ENCODE results near the gene RIMBP2.

RIMBP2 gene

GRCh38 chr12:130460611-130461446 lies 255.3 kb downstream of the RIMBP2 start:
- DNase-seq (ENCODE audit: low spot score): no peak

GRCh38 chr12:130459916-130460315 lies 256.2 kb downstream of the RIMBP2 start:
- no peak for DNase-seq (ENCODE audit: low spot score)

GRCh38 chr12:130458341-130458740 lies 257.8 kb downstream of the RIMBP2 start:
- no peak for DNase-seq (ENCODE audit: low spot score)

GRCh38 chr12:130457215-130457614 lies 258.9 kb downstream of the RIMBP2 start:
- DNase-seq (ENCODE audit: low spot score): no peak

GRCh38 chr12:130456375-130457199 lies 259.5 kb downstream of the RIMBP2 start:
- no peak for DNase-seq (ENCODE audit: low spot score)

- no peak for DNase-seq (ENCODE audit: low spot score)
Measured at GRCh38 chr12:130455161-130455560, 260.9 kb downstream of the RIMBP2 start.

- no peak for DNase-seq (ENCODE audit: low spot score)
Measured at GRCh38 chr12:130454296-130454695, 261.8 kb downstream of the RIMBP2 start.

- DNase-seq (ENCODE audit: low spot score): no peak
Measured at GRCh38 chr12:130452546-130452945, 263.6 kb downstream of the RIMBP2 start.

GRCh38 chr12:130451001-130451930 lies 264.8 kb downstream of the RIMBP2 start:
- DNase-seq (ENCODE audit: low spot score): no peak

GRCh38 chr12:130449291-130449690 lies 266.8 kb downstream of the RIMBP2 start:
- no peak for DNase-seq (ENCODE audit: low spot score)

- no peak for DNase-seq (ENCODE audit: low spot score)
Measured at GRCh38 chr12:130448044-130448821, 267.9 kb downstream of the RIMBP2 start.

- DNase-seq (ENCODE audit: low spot score): no peak
Measured at GRCh38 chr12:130447655-130447965, 268.5 kb downstream of the RIMBP2 start.

GRCh38 chr12:130446846-130447654 lies 269.0 kb downstream of the RIMBP2 start:
- DNase-seq (ENCODE audit: low spot score): no peak

- DNase-seq (ENCODE audit: low spot score): no peak
Measured at GRCh38 chr12:130444986-130445385, 271.1 kb downstream of the RIMBP2 start.

GRCh38 chr12:130444061-130444460 lies 272.0 kb downstream of the RIMBP2 start:
- no peak for DNase-seq (ENCODE audit: low spot score)

- DNase-seq (ENCODE audit: low spot score): no peak
Measured at GRCh38 chr12:130441771-130442760, 274.0 kb downstream of the RIMBP2 start.

GRCh38 chr12:130440411-130441080 lies 275.6 kb downstream of the RIMBP2 start:
- DNase-seq (ENCODE audit: low spot score): no peak

GRCh38 chr12:130439250-130439649 lies 276.8 kb downstream of the RIMBP2 start:
- DNase-seq (ENCODE audit: low spot score): no peak

- no peak for DNase-seq (ENCODE audit: low spot score)
Measured at GRCh38 chr12:130438711-130439110, 277.4 kb downstream of the RIMBP2 start.

All from hepatic stellate cell (primary cell).